H1 (cell line): ENCODE measurements around the gene TTC3. TPM values are rescaled to one million over a fixed set of nuclear protein-coding genes. Genes with fewer than 3 reads are reported as not detected.

ENCODE experiments used
- CTCF ChIA-PET: fragments of 300-600 bp; sonication (Branson Sonifier 250); formaldehyde crosslinking; loops from one replicate; lab custom pipeline; 2021; ENCODE audit not compliant: partially characterized antibody; lab: Charles Lee
- POLR2A ChIA-PET: fragments of 300-600 bp; sonication (Branson Sonifier 250); formaldehyde crosslinking; loops from one replicate; lab custom pipeline; 2021; ENCODE audit warnings: inconsistent platforms; ENCODE audit not compliant: partially characterized antibody; lab: Charles Lee
- DNase-seq, 2 experiments: peaks; one replicate each; pipeline versions ENCODE4 v3.0.0 to v3.0.0-alpha.2; 2010 to 2022; ENCODE audit warnings: low spot score in 2 of 2, low read depth in 1 of 2, mixed read lengths in 1 of 2
- FAIRE-seq: peaks from 2 replicates; lab custom pipeline; 2011; peaks lifted over from hg19 to GRCh38; lab: Jason Lieb, UNC
- H2AFZ ChIP-seq: 2 replicates; pipeline ENCODE4 v1.8.1; 2012; ENCODE audit warnings: low read length, inconsistent platforms
- H2AK5ac ChIP-seq: 2 replicates; pipeline ENCODE4 v1.6.1; 2013; ENCODE audit warnings: low read depth, low read length
- H2BK120ac ChIP-seq: replicated peaks from 2 replicates; pipeline ENCODE3; 2013; ENCODE audit warnings: low read depth, low read length, inconsistent platforms
- H2BK12ac ChIP-seq: 2 replicates; pipeline ENCODE4 v1.6.1; 2013; ENCODE audit warnings: low read depth, low read length
- H2BK15ac ChIP-seq: 2 replicates; pipeline ENCODE4 v1.6.1; 2013; ENCODE audit warnings: low read length
- H2BK20ac ChIP-seq: 2 replicates; pipeline ENCODE4 v1.6.1; 2013; ENCODE audit warnings: low read length
- H2BK5ac ChIP-seq: 2 replicates; pipeline ENCODE4 v1.6.1; 2013; ENCODE audit warnings: low read depth, low read length
- H3K14ac ChIP-seq: 2 replicates; pipeline ENCODE4 v1.6.1; 2013; ENCODE audit warnings: inconsistent platforms; ENCODE audit not compliant: insufficient read length
- H3K18ac ChIP-seq: 2 replicates; pipeline ENCODE4 v1.6.1; 2013; ENCODE audit warnings: low read length; ENCODE audit errors: extremely low read depth
- H3K23ac ChIP-seq: 2 replicates; pipeline ENCODE4 v1.6.1; 2013; ENCODE audit warnings: inconsistent platforms; ENCODE audit not compliant: insufficient read length
- H3K23me2 ChIP-seq: 2 replicates; pipeline ENCODE4 v1.6.1; 2013; ENCODE audit warnings: low read depth, low read length
- H3K27ac ChIP-seq: 2 replicates; pipeline ENCODE4 v1.6.1; 2011; ENCODE audit warnings: low read depth, low read length, inconsistent platforms
- H3K27me3 ChIP-seq, 4 experiments: replicated peaks in 1 of 4; 1 replicate in 1 of 4; 2 replicates in 3 of 4; pipeline versions ENCODE4 v1.6.1 to v1.8.1; 2011 to 2013; ENCODE audit warnings: low read length in 3 of 4, mild to moderate bottlenecking in 3 of 4, inconsistent platforms in 2 of 4, mixed read lengths in 2 of 4, moderate library complexity in 1 of 4; ENCODE audit not compliant: control insufficient read depth in 3 of 4, insufficient read depth in 3 of 4; ENCODE audit errors: extremely low read depth in 1 of 4
- H3K36me3 ChIP-seq, 4 experiments: 2 replicates each; pipeline versions ENCODE4 v1.6.1 to v1.8.1; 2011 to 2013; ENCODE audit warnings: mild to moderate bottlenecking in 4 of 4, low read length in 3 of 4, moderate library complexity in 2 of 4, control low read depth in 1 of 4, inconsistent platforms in 1 of 4; ENCODE audit not compliant: insufficient read depth in 4 of 4, control insufficient read depth in 2 of 4
- H3K4ac ChIP-seq: replicated peaks from 2 replicates; pipeline ENCODE3; 2013; ENCODE audit warnings: low read length, low read depth, mixed read lengths, inconsistent platforms; ENCODE audit not compliant: insufficient read length
- H3K4me1 ChIP-seq, 4 experiments: replicated peaks in 1 of 4; 1 replicate in 1 of 4; 2 replicates in 3 of 4; pipeline versions ENCODE4 v1.6.1 to v1.8.1; 2011 to 2013; ENCODE audit warnings: low read length in 3 of 4, inconsistent platforms in 2 of 4, mixed read lengths in 1 of 4; ENCODE audit not compliant: insufficient read depth in 4 of 4, control insufficient read depth in 3 of 4
- H3K4me2 ChIP-seq, 2 experiments: 2 replicates each; pipeline versions ENCODE4 v1.6.1 to v1.8.1; 2011 to 2013; ENCODE audit warnings: low read depth in 2 of 2, low read length in 2 of 2, control low read depth in 1 of 2, inconsistent platforms in 1 of 2, mild to moderate bottlenecking in 1 of 2; ENCODE audit not compliant: insufficient read depth in 1 of 2
- H3K4me3 ChIP-seq, 4 experiments: fragments of 200-600, 300-600 bp in 1 of 4; sonication (generic), shearing (Covaris generic), sonication (Bioruptor Twin) in 1 of 4; 2 replicates each; pipeline versions ENCODE4 v1.5.1 to v1.8.1; 2011 to 2016; ENCODE audit warnings: low read length in 4 of 4, low read depth in 3 of 4, control low read depth in 2 of 4, inconsistent platforms in 2 of 4, mild to moderate bottlenecking in 2 of 4, mixed read lengths in 1 of 4, moderate library complexity in 1 of 4; ENCODE audit not compliant: insufficient read depth in 2 of 4; ENCODE audit errors: extremely low read depth in 1 of 4
- H3K56ac ChIP-seq: replicated peaks from 2 replicates; pipeline ENCODE3; 2013; ENCODE audit warnings: low read depth, mild to moderate bottlenecking, mixed read lengths, low read length, inconsistent platforms; ENCODE audit not compliant: insufficient read length
- H3K79me1 ChIP-seq: 2 replicates; pipeline ENCODE4 v1.6.1; 2013; ENCODE audit warnings: low read depth, low read length, control low read depth
- H3K79me2 ChIP-seq, 2 experiments: 2 replicates each; pipeline versions ENCODE4 v1.6.1 to v1.8.1; 2012 to 2013; ENCODE audit warnings: low read length in 2 of 2, mild to moderate bottlenecking in 2 of 2, inconsistent platforms in 1 of 2; ENCODE audit not compliant: insufficient read depth in 2 of 2, control insufficient read depth in 1 of 2
- H3K9ac ChIP-seq, 4 experiments: replicated peaks in 1 of 4; 1 replicate in 1 of 4; 2 replicates in 3 of 4; pipeline versions ENCODE4 v1.6.1 to v1.8.1; 2011 to 2013; ENCODE audit warnings: low read depth in 3 of 4, low read length in 3 of 4, control low read depth in 2 of 4, mild to moderate bottlenecking in 2 of 4, moderate library complexity in 2 of 4, inconsistent platforms in 1 of 4; ENCODE audit errors: extremely low read depth in 1 of 4
- H3K9me3 ChIP-seq, 2 experiments: 2 replicates each; pipeline versions ENCODE4 v1.6.1 to v1.8.1; 2012 to 2013; ENCODE audit warnings: mild to moderate bottlenecking in 2 of 2, moderate library complexity in 2 of 2, control low read depth in 1 of 2, inconsistent platforms in 1 of 2, low read depth in 1 of 2, low read length in 1 of 2, mixed read lengths in 1 of 2; ENCODE audit not compliant: insufficient read depth in 2 of 2
- H4K20me1 ChIP-seq, 2 experiments: replicated peaks in 1 of 2; 2 replicates each; pipeline versions ENCODE3 to v1.8.1; 2011 to 2013; ENCODE audit warnings: inconsistent platforms in 2 of 2, low read length in 2 of 2, mild to moderate bottlenecking in 1 of 2; ENCODE audit not compliant: insufficient read depth in 2 of 2, control insufficient read depth in 1 of 2
- H4K5ac ChIP-seq: 2 replicates; pipeline ENCODE4 v1.6.1; 2013; ENCODE audit warnings: low read length, low read depth, mixed read lengths, inconsistent platforms; ENCODE audit not compliant: insufficient read length
- H4K8ac ChIP-seq: 2 replicates; pipeline ENCODE4 v1.8.0; 2013; ENCODE audit warnings: mild to moderate bottlenecking, moderate library complexity, low read length, inconsistent platforms; ENCODE audit not compliant: insufficient read depth; ENCODE audit errors: extremely low read depth
- H4K91ac ChIP-seq: replicated peaks from 2 replicates; pipeline ENCODE3; 2013; ENCODE audit warnings: low read length, mixed read lengths, inconsistent platforms; ENCODE audit not compliant: insufficient read length
- EZH2 ChIP-seq: fragments of 200-600 bp; sonication (generic); IDR thresholded peaks from 2 replicates; pipeline ENCODE4 v1.7.1; 2012; ENCODE audit warnings: low read depth, mild to moderate bottlenecking, moderate library complexity, low read length, inconsistent platforms; ENCODE audit not compliant: severe bottlenecking
- WGBS, 2 experiments: shearing (Covaris generic) in 1 of 2; methylation state at CpG; one replicate each; pipeline versions ENCODE4 v1.1.6 to v1.1.7; 2013 to 2015; ENCODE audit warnings: low lambda C conversion rate in 2 of 2, mixed read lengths in 2 of 2, inconsistent platforms in 1 of 2, low coverage in 1 of 2, missing lambda C conversion rate in 1 of 2; ENCODE audit not compliant: insufficient replicate concordance in 2 of 2, insufficient coverage in 1 of 2, insufficient read length in 1 of 2; ENCODE audit errors: extremely low coverage in 1 of 2, missing lambda C conversion rate in 1 of 2; 5-methylcytosine and 5-hydroxymethylcytosine counted together
- polyA plus RNA-seq, 7 experiments: library from polyadenylated mRNA; depleted of rRNA in 3 of 7; stranded (reverse) in 5 of 7; unstranded in 2 of 7; fragments of >200 nt in 5 of 7; fragments of 200-250 nt in 2 of 7; gene quantifications; 1 replicate in 5 of 7; 2 replicates in 1 of 7; 4 replicates in 1 of 7; pipeline versions ENCODE4 v1.2.1 to v1.2.3, GENCODE V29; 2011 to 2013; ENCODE audit warnings: missing spikeins in 2 of 7, mixed read lengths in 2 of 7
- total RNA-seq: library from RNA; stranded (reverse); fragmentation: NEBNext Ultra II Directional; extraction: Animal tissue kit (Norgen Biotek cat#: 25700); gene quantifications from 2 replicates; pipeline ENCODE4 v1.2.1, GENCODE V29; 2021

TTC3 gene
- total and polyA plus RNA-seq, 2 of the 8 experiments (the other 6 are each of a cell fraction or from before 2014, with no cell fraction given), result 11.0 to 36.2 TPM

DNA sequence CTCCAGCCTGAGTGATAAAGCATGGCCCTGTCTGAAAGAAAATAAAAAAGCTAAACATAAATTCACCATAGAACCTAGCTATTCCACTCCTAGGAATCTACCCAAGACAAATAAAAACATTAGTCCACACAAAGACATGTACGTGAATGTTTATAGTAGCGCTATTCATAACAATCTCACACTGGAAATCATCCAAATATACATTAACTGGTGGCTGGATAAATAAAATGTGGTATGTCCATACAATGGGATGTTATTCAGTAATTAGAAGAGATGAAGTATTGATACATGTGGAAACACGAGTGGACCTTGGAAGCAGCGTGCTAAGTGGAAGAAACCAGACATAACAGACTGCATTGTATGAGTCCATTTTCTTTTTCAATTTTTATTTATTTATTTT lies 36.9 kb upstream of the TTC3 start:
- peaks cover 0 to 4% (median 0%) of the 10 kb centered on the region in 4 experiments; a peak in 2 of 7 replicates for H3K4me1 ChIP-seq
- no peak overlapping the region for H3K56ac ChIP-seq
- no peaks in the 10 kb centered on the region for H3K9me3 ChIP-seq
- H3K9ac ChIP-seq, result no peak overlapping the region
- no peak overlapping the region for H2BK120ac ChIP-seq
- no peak overlapping the region for H4K91ac ChIP-seq
- H2BK12ac ChIP-seq, result no peak overlapping the region
- H2BK5ac ChIP-seq, result no peak overlapping the region
- H4K8ac ChIP-seq, result no peak overlapping the region
- POLR2A ChIA-PET, result no interaction called here
- H3K23ac ChIP-seq, result no peak overlapping the region
- H2BK20ac ChIP-seq, result no peak overlapping the region
- H3K14ac ChIP-seq, result no peak overlapping the region
- H4K5ac ChIP-seq, result no peak overlapping the region
- H3K27me3 ChIP-seq, result peaks cover 0 to 32% (median 14%) of the 10 kb centered on the region in 4 experiments; a peak in 6 of 7 replicates
- DNase-seq, result no peak
- H3K27ac ChIP-seq, result no peak overlapping the region
- no peak overlapping the region for H3K18ac ChIP-seq
- no peak overlapping the region for H3K4me2 ChIP-seq
- no peaks in the 10 kb centered on the region for H3K79me1 ChIP-seq
- no peak overlapping the region for H3K4ac ChIP-seq
- H4K20me1 ChIP-seq, result peaks cover 0 to 1% of the 10 kb centered on the region in 2 experiments
- CTCF ChIA-PET, result interaction anchor here (0.6 to 0.9 kb wide), 2 partner anchors 52 to 174 kb away, joined by 3 read pairs; no protein-coding TSS in a partner anchor
- H3K23me2 ChIP-seq, result no peaks in the 10 kb centered on the region
- no peak overlapping the region for H3K4me3 ChIP-seq
- TF ChIP-seq EZH2, result no peak
- no peaks in the 10 kb centered on the region for H3K79me2 ChIP-seq
- FAIRE-seq, result no peak
- no peak overlapping the region for H2AFZ ChIP-seq
- WGBS, 2 experiments, result 91% methylated on average over 4 of the region's 4 CpGs; no CpG with 5 or more reads in 1 of the 2 experiments
- H3K36me3 ChIP-seq, result no peaks in the 10 kb centered on the region
- H2BK15ac ChIP-seq, result no peak overlapping the region
- H2AK5ac ChIP-seq, result no peak overlapping the region
